ENCODE results near the gene ARAP1. TPM values are rescaled to one million over a fixed set of nuclear protein-coding genes. Genes with fewer than 3 reads are reported as not detected.

The ARAP1 gene
- total RNA-seq, 1 experiment from 2014 or later, result 67.3 TPM

GRCh38 chr11:72764503-72764902 is 12.3 kb upstream of the ARAP1 start:
- DNase-seq (ENCODE audit: low read depth), result no peak

- DNase-seq (ENCODE audit: low read depth), result no peak
Measured at GRCh38 chr11:72763823-72764222, 11.6 kb upstream of the ARAP1 start.

GRCh38 chr11:72762641-72763304 is 10.6 kb upstream of the ARAP1 start:
- no peak for DNase-seq (ENCODE audit: low read depth)

- DNase-seq (ENCODE audit: low read depth), result peak; percentile 64
Measured at GRCh38 chr11:72760539-72761405, 8.6 kb upstream of the ARAP1 start.

GRCh38 chr11:72759468-72759985 is 7.3 kb upstream of the ARAP1 start:
- DNase-seq (ENCODE audit: low read depth), result no peak

- peak; percentile 91 for DNase-seq (ENCODE audit: low read depth)
Measured at GRCh38 chr11:72758690-72759389, 6.6 kb upstream of the ARAP1 start.

- DNase-seq (ENCODE audit: low read depth), result peak; percentile 84
Measured at GRCh38 chr11:72758304-72758689, 6.1 kb upstream of the ARAP1 start.

GRCh38 chr11:72755713-72756285 is 3.6 kb upstream of the ARAP1 start:
- DNase-seq (ENCODE audit: low read depth), result no peak

- no peak for DNase-seq (ENCODE audit: low read depth)
Measured at GRCh38 chr11:72754544-72755155, 2.4 kb upstream of the ARAP1 start.

GRCh38 chr11:72754149-72754543 is 1.9 kb upstream of the ARAP1 start:
- no peak for DNase-seq (ENCODE audit: low read depth)

GRCh38 chr11:72753341-72754148 is 1.3 kb upstream of the ARAP1 start:
- peak; percentile 42 for DNase-seq (ENCODE audit: low read depth)

- no peak for DNase-seq (ENCODE audit: low read depth)
Measured at GRCh38 chr11:72751116-72752087, 806 bp downstream of the ARAP1 start.

- no peak for DNase-seq (ENCODE audit: low read depth)
Measured at GRCh38 chr11:72750556-72751115, 1.6 kb downstream of the ARAP1 start.

GRCh38 chr11:72750086-72750485 is 2.1 kb downstream of the ARAP1 start:
- no peak for DNase-seq (ENCODE audit: low read depth)

- no peak for DNase-seq (ENCODE audit: low read depth)
Measured at GRCh38 chr11:72747289-72747855, 4.8 kb downstream of the ARAP1 start.

GRCh38 chr11:72746821-72747220 is 5.4 kb downstream of the ARAP1 start:
- DNase-seq (ENCODE audit: low read depth), result no peak

GRCh38 chr11:72745925-72746550 is 6.2 kb downstream of the ARAP1 start:
- DNase-seq (ENCODE audit: low read depth), result no peak

GRCh38 chr11:72745511-72745910 is 6.7 kb downstream of the ARAP1 start:
- no peak for DNase-seq (ENCODE audit: low read depth)
